ENCODE data around the gene ANAPC16. TPM values are rescaled to one million over a fixed set of nuclear protein-coding genes. Genes with fewer than 3 reads are reported as not detected.
A peak's percentile ranks its signal among the peaks of the same experiment; 100 is the strongest.

ANAPC16 gene
- total RNA-seq, 1 experiment from 2014 or later: 71.1 TPM

- CTCF ChIA-PET: no interaction called here
These were observed 31.7 kb upstream of the ANAPC16 start for GRCh38 chr10:72184156-72184555.

More at GRCh38 chr10:72184156-72184555, 31.7 kb upstream of the ANAPC16 start:
- DNase-seq (ENCODE audit: low read depth, low spot score) (no peak), ATAC-seq (no peak)
- no TSS peak for BruUV-seq (replicated peaks)
- no peak overlapping the region for H3K9ac ChIP-seq (ENCODE audit: low read length)
- peaks cover 0 to 9% of the 10 kb centered on the region in 2 experiments; a peak in 1 of 4 replicates for H3K36me3 ChIP-seq (ENCODE audit: control insufficient read depth in 1 of 2, insufficient read depth in 2 of 2, low read length in 2 of 2)
- no peaks in the 10 kb centered on the region for H3K4me1 ChIP-seq (ENCODE audit: control insufficient read depth in 1 of 2, insufficient read depth in 2 of 2, low read length in 2 of 2)
- no peaks in the 10 kb centered on the region for H3K27me3 ChIP-seq (ENCODE audit: insufficient read depth, low read length)
- H3K27ac ChIP-seq (ENCODE audit: low read depth, low read length): no peak overlapping the region
- no peak overlapping the region for H3K4me2 ChIP-seq (ENCODE audit: low read length)
- H2AFZ ChIP-seq (ENCODE audit: low read depth, low read length, poor library complexity, severe bottlenecking): no peak overlapping the region
- ChIA-PET POLR2A (no interaction called here), RAD21 (ENCODE audit: low non-redundant PET in 1 of 2, low total read pairs in 2 of 2, uncharacterized antibody in 2 of 2, unreplicated experiment in 2 of 2) (no interaction called here)
- H3K4me3 ChIP-seq (replicated peaks in 1 of 2; ENCODE audit: low read depth in 1 of 2, low read length in 2 of 2): no peak overlapping the region
- H3K9me3 ChIP-seq (ENCODE audit: control insufficient read depth in 1 of 2, insufficient read depth in 1 of 2, low read depth in 1 of 2, low read length in 2 of 2): peaks cover 0 to 9% of the 10 kb centered on the region in 2 experiments; a peak in 3 of 4 replicates
- H4K20me1 ChIP-seq (ENCODE audit: insufficient read depth): no peaks in the 10 kb centered on the region
- H3K9me2 ChIP-seq (ENCODE audit: insufficient read depth): no peaks in the 10 kb centered on the region
- TF ChIP-seq SRF (IDR thresholded peaks at IDR 0.05; ENCODE audit: low read depth): no peak
- TF ChIP-seq EZH2phosphoT487 (IDR thresholded peaks at IDR 0.05; ENCODE audit: borderline replicate concordance): no peak
- TF ChIP-seq RAD21 (IDR thresholded peaks at IDR 0.05; ENCODE audit: low read depth): no peak
- no peak for TF ChIP-seq ZFX (IDR thresholded peaks at IDR 0.05)
- peak; percentile 48; the same call in 1 of the 2 replicates for TF ChIP-seq CBX3 (IDR thresholded peaks at IDR 0.05; ENCODE audit: low read depth)
- no peak for TF ChIP-seq CTCF (IDR thresholded peaks at IDR 0.05 in 2 of 3, conservative IDR thresholded peaks at IDR 0.05 in 1 of 3; ENCODE audit: borderline replicate concordance in 1 of 3, insufficient read depth in 1 of 3, low read depth in 2 of 3, low read length in 2 of 3)
- intact Hi-C loops (cut with micrococcal nuclease): no loop called here
- no peaks in the 10 kb centered on the region for H3K79me2 ChIP-seq (ENCODE audit: insufficient read depth, low read length)
